DND-41 (cell line): ENCODE measurements around the gene PPFIBP2.

Source experiments
- ATAC-seq: fragments of 200-7000 bp; cut with Tn5 transposase; 3 replicates; pipeline ENCODE4 v1.9.1; 2021; ENCODE audit warnings: low read depth; ENCODE audit not compliant: insufficient read depth
- DNase-seq: peaks from one replicate; pipeline ENCODE4 v3.0.0-alpha.2; 2020
- H2AFZ ChIP-seq: 2 replicates; pipeline ENCODE4 v1.6.0; 2012; ENCODE audit warnings: low read depth, low read length
- H3K27ac ChIP-seq: 2 replicates; pipeline ENCODE4 v1.5.1; 2012; ENCODE audit warnings: low read length, inconsistent platforms
- H3K27me3 ChIP-seq: fragments of 200-600 bp; sonication (generic); 2 replicates; pipeline ENCODE4 v1.6.0; 2012; ENCODE audit warnings: low read length, mild to moderate bottlenecking, inconsistent platforms; ENCODE audit not compliant: insufficient read depth, poor library complexity
- H3K36me3 ChIP-seq: 2 replicates; pipeline ENCODE4 v1.5.1; 2012; ENCODE audit warnings: low read length, inconsistent platforms; ENCODE audit not compliant: insufficient read depth
- H3K4me1 ChIP-seq: 2 replicates; pipeline ENCODE4 v1.5.1; 2012; ENCODE audit warnings: mild to moderate bottlenecking, low read length; ENCODE audit not compliant: insufficient read depth
- H3K4me2 ChIP-seq: 2 replicates; pipeline ENCODE4 v1.6.0; 2012; ENCODE audit warnings: mild to moderate bottlenecking, moderate library complexity, low read length, inconsistent platforms; ENCODE audit not compliant: insufficient read depth
- H3K4me3 ChIP-seq, 2 experiments: fragments of 200-600 bp in 1 of 2; shearing (Covaris generic) in 1 of 2; 2 replicates each; pipeline ENCODE4 v1.5.1; 2012 to 2016; ENCODE audit warnings: inconsistent platforms in 2 of 2, low read length in 2 of 2, mild to moderate bottlenecking in 2 of 2, low read depth in 1 of 2, moderate library complexity in 1 of 2
- H3K79me2 ChIP-seq: 2 replicates; pipeline ENCODE4 v1.6.0; 2012; ENCODE audit warnings: low read length, inconsistent platforms; ENCODE audit not compliant: insufficient read depth
- H3K9ac ChIP-seq: 2 replicates; pipeline ENCODE4 v1.6.0; 2012; ENCODE audit warnings: low read depth, mild to moderate bottlenecking, inconsistent platforms, low read length, moderate library complexity
- H3K9me3 ChIP-seq: 2 replicates; pipeline ENCODE4 v1.5.1; 2012; ENCODE audit warnings: low read length, moderate library complexity, mild to moderate bottlenecking, inconsistent platforms; ENCODE audit not compliant: insufficient read depth, severe bottlenecking
- H4K20me1 ChIP-seq: 2 replicates; pipeline ENCODE4 v1.6.0; 2012; ENCODE audit warnings: low read length; ENCODE audit not compliant: insufficient read depth
- EZH2 ChIP-seq: IDR thresholded peaks from 3 replicates; pipeline ENCODE4 v1.6.1; 2012; ENCODE audit warnings: borderline replicate concordance, low read depth, mild to moderate bottlenecking, moderate library complexity, low read length, inconsistent platforms; ENCODE audit not compliant: severe bottlenecking
- TF ChIP-seq, protein P1 (sequence below): IDR thresholded peaks from 2 replicates; pipeline ENCODE4 v1.5.1; 2012; ENCODE audit warnings: borderline replicate concordance, low read length, moderate library complexity, mild to moderate bottlenecking; ENCODE audit not compliant: poor library complexity, severe bottlenecking; ENCODE audit errors: extremely low read depth

Gene PPFIBP2

DNA sequence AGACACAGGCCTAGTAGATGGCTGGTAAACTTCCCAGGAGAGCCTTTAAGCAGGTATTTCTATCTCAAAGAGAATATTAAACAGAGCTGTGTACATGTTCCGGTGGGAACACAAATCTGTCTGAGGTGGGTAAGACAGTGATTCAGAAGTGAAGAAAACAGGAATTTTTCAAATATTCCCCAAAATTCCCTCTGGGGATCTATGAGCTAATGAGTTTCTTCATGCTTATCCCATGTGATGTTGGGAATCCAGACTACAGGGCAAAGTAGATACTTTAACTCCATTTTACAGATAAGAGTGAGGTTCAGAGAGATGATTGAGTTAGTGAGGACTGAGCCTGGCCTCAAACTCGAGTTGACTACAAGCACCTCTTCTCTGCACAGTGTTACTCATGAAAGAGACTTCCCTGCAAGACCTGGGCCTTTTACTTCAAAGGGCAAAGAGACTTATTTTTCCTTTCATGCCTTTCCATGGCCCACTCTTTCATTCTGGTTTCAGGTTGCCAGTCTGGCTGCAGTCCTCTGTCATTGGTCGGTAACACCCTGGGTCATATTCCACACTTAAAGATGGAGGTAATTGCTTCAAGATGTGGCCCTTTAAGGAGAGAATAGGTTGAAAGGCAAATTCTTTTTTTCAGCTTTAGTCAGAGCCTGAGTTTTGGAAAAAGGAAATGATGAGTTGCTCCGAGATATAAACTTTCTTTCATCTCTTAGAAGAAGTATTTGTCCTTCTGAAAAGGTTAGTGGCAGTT is 89.4 kb downstream of the PPFIBP2 start:
- TF ChIP-seq, protein P1, sequence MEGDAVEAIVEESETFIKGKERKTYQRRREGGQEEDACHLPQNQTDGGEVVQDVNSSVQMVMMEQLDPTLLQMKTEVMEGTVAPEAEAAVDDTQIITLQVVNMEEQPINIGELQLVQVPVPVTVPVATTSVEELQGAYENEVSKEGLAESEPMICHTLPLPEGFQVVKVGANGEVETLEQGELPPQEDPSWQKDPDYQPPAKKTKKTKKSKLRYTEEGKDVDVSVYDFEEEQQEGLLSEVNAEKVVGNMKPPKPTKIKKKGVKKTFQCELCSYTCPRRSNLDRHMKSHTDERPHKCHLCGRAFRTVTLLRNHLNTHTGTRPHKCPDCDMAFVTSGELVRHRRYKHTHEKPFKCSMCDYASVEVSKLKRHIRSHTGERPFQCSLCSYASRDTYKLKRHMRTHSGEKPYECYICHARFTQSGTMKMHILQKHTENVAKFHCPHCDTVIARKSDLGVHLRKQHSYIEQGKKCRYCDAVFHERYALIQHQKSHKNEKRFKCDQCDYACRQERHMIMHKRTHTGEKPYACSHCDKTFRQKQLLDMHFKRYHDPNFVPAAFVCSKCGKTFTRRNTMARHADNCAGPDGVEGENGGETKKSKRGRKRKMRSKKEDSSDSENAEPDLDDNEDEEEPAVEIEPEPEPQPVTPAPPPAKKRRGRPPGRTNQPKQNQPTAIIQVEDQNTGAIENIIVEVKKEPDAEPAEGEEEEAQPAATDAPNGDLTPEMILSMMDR, result no peak
- TF ChIP-seq EZH2, result no peak
- Histone ChIP-seq H3K27ac (no peak overlapping the region), H3K36me3 (no peaks in the 10 kb centered on the region), H3K4me2 (no peak overlapping the region), H3K4me3 (no peak overlapping the region), H2AFZ (no peak overlapping the region), H3K9me3 (no peaks in the 10 kb centered on the region), H3K9ac (no peak overlapping the region), H4K20me1 (no peaks in the 10 kb centered on the region), H3K79me2 (no peaks in the 10 kb centered on the region), H3K27me3 (peaks cover 11% of the 10 kb centered on the region), H3K4me1 (no peaks in the 10 kb centered on the region)
- ATAC-seq, result no peak
- no peak for DNase-seq

DNA sequence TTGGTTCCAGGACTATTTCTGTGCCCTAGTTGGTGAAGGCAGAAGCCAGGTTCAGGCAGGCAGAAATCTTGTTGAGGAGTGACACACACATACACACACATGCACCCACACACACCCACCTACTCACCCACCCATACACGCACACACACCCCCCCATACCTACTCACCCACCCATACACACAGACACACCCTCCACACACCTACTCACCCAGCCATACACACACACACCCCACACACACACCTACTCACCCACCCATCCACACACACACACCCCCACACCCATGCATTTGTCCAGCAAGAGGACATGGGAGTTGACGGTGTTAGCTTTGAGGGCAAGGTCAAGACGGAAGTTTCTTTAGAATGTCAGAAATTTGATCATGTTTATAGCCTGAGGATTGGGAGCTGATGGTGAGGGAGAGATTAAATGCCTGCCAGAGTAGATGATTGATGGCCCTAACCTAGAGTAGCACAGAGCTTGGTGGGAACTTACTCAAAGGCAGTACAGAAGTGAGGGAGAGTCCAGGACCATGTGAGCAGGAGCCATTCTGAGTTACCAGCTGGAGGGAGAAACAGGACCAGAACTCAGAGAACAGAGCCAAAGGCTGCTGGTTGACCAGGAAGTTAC is 90.6 kb downstream of the PPFIBP2 start:
- Histone ChIP-seq H4K20me1 (no peaks in the 10 kb centered on the region), H3K4me3 (no peak overlapping the region), H3K4me2 (no peak overlapping the region), H3K9ac (no peak overlapping the region), H3K79me2 (no peaks in the 10 kb centered on the region), H3K27ac (no peak overlapping the region), H3K9me3 (no peaks in the 10 kb centered on the region), H3K36me3 (no peaks in the 10 kb centered on the region), H3K27me3 (peaks cover 6% of the 10 kb centered on the region), H3K4me1 (no peaks in the 10 kb centered on the region), H2AFZ (no peak overlapping the region)
- DNase-seq, result no peak
- no peak for TF ChIP-seq EZH2
- TF ChIP-seq, protein P1, result no peak
- no peak for ATAC-seq

DNA sequence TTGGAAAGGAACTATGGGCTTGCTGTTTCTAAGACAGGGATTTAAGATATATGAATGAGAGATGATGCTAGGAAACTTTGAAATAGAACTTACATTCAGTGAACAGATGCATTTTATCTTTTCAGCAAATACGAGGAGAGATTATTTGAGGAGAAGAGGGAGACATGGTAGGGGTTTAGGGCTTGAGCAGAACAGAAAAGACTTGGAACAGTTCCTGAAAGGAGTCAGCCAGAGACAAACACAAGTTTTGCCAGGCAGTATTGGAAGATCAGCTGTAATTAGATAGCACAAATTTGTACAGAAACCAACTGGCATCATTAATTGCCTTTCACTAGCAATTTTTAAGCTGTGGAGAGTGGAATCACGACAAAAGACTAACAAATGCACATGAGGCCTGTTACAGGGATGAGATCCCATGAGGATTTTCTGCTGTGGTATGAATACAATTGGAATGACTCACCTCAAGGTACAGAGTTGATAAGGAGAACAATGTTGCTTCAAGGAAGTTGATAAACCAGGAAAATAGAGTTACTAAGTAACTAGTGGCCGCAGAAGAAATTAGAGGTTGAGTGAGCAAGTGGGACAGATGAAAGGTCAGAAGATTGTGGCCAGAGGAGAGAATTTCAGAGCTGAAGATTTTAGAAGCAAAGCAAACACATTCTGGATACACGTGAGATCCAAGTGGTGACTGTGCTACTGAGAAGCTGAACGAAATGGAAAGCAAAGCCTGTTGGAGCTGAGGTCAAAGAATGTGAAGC is 91.6 kb downstream of the PPFIBP2 start:
- Histone ChIP-seq H3K79me2 (no peaks in the 10 kb centered on the region), H3K9me3 (no peaks in the 10 kb centered on the region), H4K20me1 (no peaks in the 10 kb centered on the region), H3K36me3 (no peaks in the 10 kb centered on the region), H3K4me2 (no peak overlapping the region), H3K27me3 (peaks cover 6% of the 10 kb centered on the region), H3K9ac (no peak overlapping the region), H2AFZ (no peak overlapping the region), H3K4me3 (no peak overlapping the region), H3K4me1 (no peaks in the 10 kb centered on the region), H3K27ac (no peak overlapping the region)
- ATAC-seq (no peak), DNase-seq (no peak)
- TF ChIP-seq, protein P1, result no peak
- TF ChIP-seq EZH2, result no peak
